Muscle layer of colon (tissue), 2 donors: ENCODE data around the gene ANKS1A.

Experiments used
- H3K27ac ChIP-seq: one replicate; pipeline ENCODE4 v1.7.0; 2013; ENCODE audit warnings: low read depth, mild to moderate bottlenecking, low read length, moderate library complexity
- H3K27me3 ChIP-seq, 2 donors: one replicate each; pipeline ENCODE4 v1.7.0; 2013; ENCODE audit warnings: low read length in 2 of 2, mild to moderate bottlenecking in 2 of 2; ENCODE audit not compliant: insufficient read depth in 2 of 2, control insufficient read depth in 1 of 2
- H3K36me3 ChIP-seq: one replicate; pipeline ENCODE4 v1.7.0; 2013; ENCODE audit warnings: mild to moderate bottlenecking, low read length; ENCODE audit not compliant: insufficient read depth
- H3K4me1 ChIP-seq: one replicate; pipeline ENCODE4 v1.7.0; 2013; ENCODE audit warnings: mild to moderate bottlenecking, low read length; ENCODE audit not compliant: insufficient read depth
- H3K4me3 ChIP-seq, 2 donors: one replicate each; pipeline ENCODE4 v1.7.0; 2013; ENCODE audit warnings: low read length in 2 of 2, low read depth in 1 of 2, mild to moderate bottlenecking in 1 of 2, moderate library complexity in 1 of 2
- H3K9ac ChIP-seq: one replicate; pipeline ENCODE4 v1.7.0; 2013; ENCODE audit warnings: low read length
- H3K9me3 ChIP-seq: one replicate; pipeline ENCODE4 v1.7.0; 2013; ENCODE audit warnings: mild to moderate bottlenecking, low read length
- donor health status: abdominal sarcoma.
- donor health status: Adenocarcinoma of cecum.

ANKS1A gene

DNA sequence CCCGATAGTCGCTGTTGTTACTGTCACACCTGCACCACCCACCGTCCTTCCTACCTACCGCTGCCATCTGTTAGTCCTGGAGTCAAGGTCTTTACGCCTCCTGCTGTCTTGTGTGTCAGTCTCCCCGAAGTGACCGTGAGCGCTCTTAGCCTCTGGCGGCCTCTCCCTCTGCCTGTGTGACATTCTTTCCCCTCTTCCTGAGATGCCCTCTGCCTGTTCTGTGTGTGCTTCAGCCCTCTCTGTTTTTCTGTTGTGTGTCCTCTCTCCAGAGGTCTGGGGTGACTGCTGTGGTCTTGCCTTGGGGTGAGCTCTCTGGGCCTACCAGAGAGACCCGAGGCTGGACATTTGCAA, 197.2 kb downstream of the ANKS1A start:
- Histone ChIP-seq H3K27me3 (no peaks in the 10 kb centered on the region), H3K4me3 (no peak overlapping the region), H3K4me1 (peaks cover 44% of the 10 kb centered on the region), H3K9ac (no peak overlapping the region), H3K36me3 (peaks cover 85% of the 10 kb centered on the region), H3K27ac (peak overlapping the region; percentile 49), H3K9me3 (no peaks in the 10 kb centered on the region)

DNA sequence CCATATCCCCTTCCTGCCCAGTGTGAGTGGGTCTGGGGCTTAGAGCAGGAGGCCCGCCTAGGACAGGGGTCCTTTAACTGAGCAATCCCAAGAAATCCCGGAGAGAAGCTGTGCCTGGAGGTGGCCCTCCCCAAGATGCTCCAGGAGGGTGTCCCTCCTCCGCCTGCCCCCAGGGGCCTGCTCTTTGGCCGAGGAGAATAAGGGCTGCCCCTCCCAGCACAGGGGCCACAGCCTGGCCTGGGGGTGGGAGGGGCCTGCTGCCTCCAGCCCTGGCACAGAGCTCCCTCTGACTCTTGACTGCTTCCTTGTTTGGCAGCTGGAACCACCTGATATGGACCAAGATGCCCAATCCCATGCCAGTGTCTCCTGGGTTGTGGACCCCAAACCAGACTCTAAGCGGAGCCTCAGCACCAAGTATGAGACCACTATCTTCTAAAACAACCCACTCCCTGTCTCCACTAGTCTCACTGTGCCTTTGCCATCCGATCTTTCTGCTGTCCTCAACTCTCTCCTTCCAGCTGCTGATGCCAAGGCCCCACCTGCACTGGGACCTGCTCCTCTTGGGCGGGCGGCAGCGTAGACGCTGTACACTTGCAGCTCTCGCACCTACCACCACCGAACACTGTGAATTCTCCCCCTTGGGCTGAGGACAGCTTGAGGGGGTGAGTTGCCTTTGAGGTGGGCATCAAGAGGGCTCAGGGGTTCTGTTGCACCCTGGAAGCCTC, 197.7 kb downstream of the ANKS1A start:
- Histone ChIP-seq H3K4me3 (no peak overlapping the region), H3K4me1 (peaks cover 45% of the 10 kb centered on the region), H3K27ac (peak overlapping the region; percentile 49), H3K36me3 (peaks cover 80% of the 10 kb centered on the region), H3K9ac (no peak overlapping the region), H3K9me3 (no peaks in the 10 kb centered on the region), H3K27me3 (no peaks in the 10 kb centered on the region)

DNA sequence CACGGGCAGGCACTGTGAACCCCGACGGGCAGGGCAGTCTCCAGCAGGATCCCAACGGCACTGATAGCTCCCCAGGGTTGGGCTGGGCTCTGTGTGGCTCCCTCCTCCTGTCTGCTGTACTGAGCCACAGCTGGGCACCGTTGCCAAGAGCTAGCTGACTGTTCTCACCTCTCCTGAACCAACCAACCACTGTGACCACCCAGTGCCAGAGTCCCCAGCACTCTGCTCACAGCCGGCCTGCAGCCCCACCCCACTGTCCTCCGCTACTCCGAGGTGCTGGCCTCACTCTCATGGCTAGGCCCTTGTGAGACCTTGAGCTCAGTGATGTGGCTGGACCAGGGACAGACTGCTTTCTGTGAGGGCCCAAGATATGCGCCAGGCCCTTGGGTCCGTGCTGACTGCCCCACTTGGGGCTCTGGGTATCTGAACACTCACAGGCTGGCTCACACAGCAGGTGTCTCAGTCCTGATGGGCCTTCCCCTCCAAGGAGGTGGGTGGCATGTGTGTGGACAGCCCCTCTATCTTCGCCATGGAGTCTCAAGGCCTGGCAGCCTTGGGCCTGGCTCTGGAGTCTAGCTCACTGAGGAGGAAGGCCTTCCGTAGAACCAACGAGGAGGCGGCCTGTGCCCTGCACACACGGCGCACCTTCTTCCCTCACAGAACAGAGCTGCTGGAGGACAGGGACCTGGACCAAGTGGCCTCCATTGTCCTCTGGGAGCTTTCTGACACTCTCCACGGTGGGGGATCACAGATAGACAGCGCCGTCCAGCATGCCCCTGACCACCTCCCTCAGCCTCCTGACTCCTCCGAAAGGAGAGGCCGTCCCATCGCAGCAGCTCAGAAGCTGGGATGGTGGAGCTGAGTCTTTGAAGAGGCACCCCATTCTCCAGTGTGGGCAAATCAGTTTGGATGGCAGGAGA, 198.6 kb downstream of the ANKS1A start:
- H3K4me1 ChIP-seq: peaks cover 52% of the 10 kb centered on the region
- H3K27ac ChIP-seq: no peak overlapping the region
- H3K9ac ChIP-seq: no peak overlapping the region
- peaks cover 72% of the 10 kb centered on the region for H3K36me3 ChIP-seq
- H3K4me3 ChIP-seq: no peak overlapping the region
- no peaks in the 10 kb centered on the region for H3K9me3 ChIP-seq
- no peaks in the 10 kb centered on the region for H3K27me3 ChIP-seq

DNA sequence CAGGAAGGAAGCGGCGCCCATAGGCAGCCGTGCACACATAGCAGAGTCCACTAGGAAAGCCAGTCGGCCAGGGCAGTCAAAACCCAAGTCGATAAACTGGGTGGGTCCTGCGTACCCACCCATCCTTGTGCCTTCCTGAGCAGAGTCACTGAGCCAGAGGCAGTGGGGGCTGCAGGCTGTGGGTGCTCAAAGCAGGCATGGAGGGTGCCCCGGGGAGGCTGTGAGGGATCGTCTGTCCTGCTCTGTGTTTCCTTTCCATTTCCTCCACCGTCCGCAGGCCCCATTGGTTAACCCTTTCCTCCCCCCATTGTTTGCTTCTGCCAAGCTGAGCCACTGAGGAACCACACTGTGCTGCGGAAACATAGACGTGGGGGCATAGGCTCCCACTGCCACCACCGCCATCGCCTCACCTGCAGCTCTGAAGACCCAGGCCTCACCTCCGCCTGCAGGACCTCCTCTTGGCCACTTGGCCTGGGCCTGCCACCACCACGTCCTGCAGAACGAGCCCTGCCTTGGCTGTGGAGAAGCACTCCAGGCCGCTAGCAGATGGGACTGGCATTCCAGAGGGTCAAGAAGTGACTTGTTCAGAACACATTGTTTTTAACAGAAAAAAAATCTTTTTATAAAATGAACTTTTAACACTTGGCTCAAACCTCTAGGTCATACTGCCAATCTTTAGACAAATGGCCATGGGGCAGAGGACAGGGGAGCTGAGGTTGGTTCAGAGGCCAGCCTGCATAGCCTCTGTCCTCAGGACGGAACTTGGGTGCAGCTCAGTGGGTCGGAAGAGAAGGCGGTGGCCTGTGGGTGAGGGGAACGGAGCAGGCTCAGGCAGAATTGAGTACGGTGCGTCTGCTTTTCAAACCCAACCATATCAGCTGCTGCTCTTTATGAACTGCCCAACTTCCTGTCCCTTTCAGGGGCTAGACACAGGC, 199.5 kb downstream of the ANKS1A start:
- H3K4me1 ChIP-seq: peaks cover 60% of the 10 kb centered on the region
- H3K36me3 ChIP-seq: peaks cover 63% of the 10 kb centered on the region
- peak overlapping the region; percentile 76 for H3K27ac ChIP-seq

DNA sequence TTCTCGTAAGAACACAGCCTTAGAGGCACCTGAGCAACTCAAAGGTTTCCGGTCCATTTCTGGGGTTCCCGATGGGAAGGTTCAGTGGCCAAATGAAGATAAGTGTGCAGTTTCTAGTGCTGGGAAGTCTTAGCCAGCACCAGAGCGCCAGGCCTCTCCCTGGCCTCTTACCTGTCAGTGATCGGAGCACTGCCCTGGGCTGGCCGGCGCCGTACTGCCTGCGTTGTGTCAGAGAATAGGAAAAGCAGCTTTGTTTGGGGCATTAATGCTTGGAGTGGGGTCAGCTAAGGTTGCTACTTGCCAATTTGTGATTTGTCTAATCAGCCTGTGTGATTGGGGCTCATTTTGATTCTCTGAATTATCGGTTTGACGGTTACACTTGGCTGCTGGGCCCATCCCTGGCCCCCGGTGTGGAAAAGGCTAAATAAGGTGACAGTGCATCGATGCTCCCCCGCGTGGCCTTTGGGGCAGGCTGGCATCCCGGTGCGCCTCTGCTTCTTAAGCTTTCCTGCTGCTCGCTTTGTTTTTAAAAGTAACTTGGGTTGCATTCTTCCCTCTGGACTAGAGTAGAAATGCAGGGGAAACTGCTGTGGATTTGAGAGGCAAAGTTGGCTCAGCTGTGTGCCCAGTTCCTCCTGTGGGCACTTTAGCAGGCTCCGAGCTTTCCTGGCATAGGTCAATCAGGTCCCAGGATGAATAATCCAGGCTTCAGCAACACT, 200.3 kb downstream of the ANKS1A start:
- peaks cover 54% of the 10 kb centered on the region for H3K36me3 ChIP-seq
- no peak overlapping the region for H3K9ac ChIP-seq
- H3K4me3 ChIP-seq: no peak overlapping the region
- H3K4me1 ChIP-seq: peaks cover 57% of the 10 kb centered on the region
- H3K27me3 ChIP-seq: no peaks in the 10 kb centered on the region
- peak overlapping the region; percentile 76 for H3K27ac ChIP-seq
- no peaks in the 10 kb centered on the region for H3K9me3 ChIP-seq

More for the DNA sequence above, 199.5 kb downstream of the ANKS1A start:
- Histone ChIP-seq H3K9ac (no peak overlapping the region), H3K4me3 (no peak overlapping the region), H3K9me3 (no peaks in the 10 kb centered on the region), H3K27me3 (no peaks in the 10 kb centered on the region)

DNA sequence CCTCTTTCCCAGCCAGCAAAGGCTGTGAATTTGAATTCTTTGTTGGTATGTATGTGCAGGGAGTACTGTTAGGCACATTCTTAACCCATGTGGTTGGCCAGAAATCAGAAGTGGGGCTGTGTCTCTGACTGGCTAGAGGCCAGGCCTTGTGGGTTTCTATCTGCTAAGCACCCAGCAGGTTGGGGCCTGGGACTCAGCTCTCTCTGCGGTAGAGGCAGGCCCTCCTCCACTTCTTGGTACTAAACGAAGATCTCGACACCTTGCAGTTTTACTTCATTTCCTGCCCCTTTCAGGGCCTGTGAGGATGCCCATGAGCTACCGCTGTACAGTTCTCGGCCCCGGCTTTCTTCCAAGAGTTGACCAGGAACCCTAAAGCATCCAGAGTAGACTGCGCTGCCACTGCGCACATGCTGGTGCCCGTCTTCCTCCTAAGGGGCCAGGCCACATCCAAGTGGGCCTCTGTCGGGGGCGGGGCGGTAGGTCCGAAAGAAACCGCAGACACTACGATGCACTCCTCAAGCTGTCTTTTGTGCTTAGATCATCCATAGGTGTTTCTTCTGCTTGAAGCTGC, 201.0 kb downstream of the ANKS1A start:
- no peak overlapping the region for H3K4me3 ChIP-seq
- peak overlapping the region; percentile 76 for H3K27ac ChIP-seq
- peaks cover 57% of the 10 kb centered on the region for H3K4me1 ChIP-seq
- H3K36me3 ChIP-seq: peaks cover 48% of the 10 kb centered on the region
- H3K9me3 ChIP-seq: no peaks in the 10 kb centered on the region
- H3K27me3 ChIP-seq: no peaks in the 10 kb centered on the region
- no peak overlapping the region for H3K9ac ChIP-seq

DNA sequence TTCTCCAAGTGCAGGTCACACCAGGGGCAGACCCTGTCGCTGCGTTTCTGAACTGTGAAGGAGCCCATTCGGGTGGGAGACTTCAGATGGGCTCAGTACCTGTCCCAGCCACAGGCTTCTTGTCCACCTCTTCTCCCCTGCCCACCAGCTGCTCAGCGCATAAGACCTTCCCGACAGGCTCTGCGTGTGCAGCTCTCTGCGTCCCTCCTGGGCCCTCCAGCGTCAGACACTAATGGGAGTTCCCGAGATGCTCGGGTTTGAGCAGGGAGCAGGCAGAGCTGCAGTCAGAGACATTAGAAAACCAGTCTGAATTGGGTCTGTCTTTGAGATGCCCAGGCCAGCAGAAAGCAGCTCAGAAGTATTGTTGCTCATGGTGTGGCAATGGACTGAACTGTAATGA, 201.7 kb downstream of the ANKS1A start:
- Histone ChIP-seq H3K9ac (no peak overlapping the region), H3K27me3 (no peaks in the 10 kb centered on the region), H3K9me3 (no peaks in the 10 kb centered on the region), H3K4me1 (peaks cover 63% of the 10 kb centered on the region), H3K4me3 (no peak overlapping the region), H3K36me3 (peaks cover 41% of the 10 kb centered on the region), H3K27ac (peak overlapping the region; percentile 76)

DNA sequence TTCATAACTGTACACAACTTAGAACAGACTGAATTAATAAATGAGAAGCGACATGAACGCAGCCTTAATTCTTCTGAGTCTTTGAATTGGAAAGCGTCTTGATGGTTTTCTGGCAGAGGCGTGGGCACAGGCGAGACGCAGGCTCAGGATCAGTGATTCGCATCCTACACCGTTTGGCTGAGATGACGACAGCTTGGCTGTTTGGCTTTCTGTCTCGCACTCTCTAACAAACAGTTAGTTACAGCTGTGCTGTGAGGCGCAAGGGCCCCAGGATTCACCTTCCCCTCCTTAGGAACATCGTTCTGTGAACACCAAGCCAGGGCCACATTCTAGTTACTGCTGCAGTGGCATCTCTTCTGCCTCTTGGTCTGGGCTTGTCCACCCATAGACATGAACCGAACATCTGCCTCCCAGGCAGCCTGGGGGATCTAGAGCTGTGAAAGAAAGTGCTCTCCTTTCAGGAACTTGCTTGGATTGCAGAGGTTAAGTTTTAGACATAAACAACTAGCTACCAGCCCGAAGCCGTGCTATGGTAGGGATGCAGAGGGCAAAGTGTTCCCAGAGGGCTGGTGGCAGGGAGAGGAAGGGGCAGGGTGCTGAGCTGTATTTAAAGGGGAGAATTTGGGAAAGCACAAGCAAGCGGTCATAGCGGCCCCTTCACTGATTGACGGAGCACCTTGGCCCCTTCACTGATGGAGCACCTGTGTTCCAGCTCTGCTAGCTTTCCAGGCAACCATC, 202.5 kb downstream of the ANKS1A start:
- Histone ChIP-seq H3K27ac (peak overlapping the region; percentile 76), H3K4me1 (peaks cover 70% of the 10 kb centered on the region), H3K4me3 (no peak overlapping the region), H3K9me3 (no peaks in the 10 kb centered on the region), H3K27me3 (no peaks in the 10 kb centered on the region), H3K9ac (peak overlapping the region; percentile 12), H3K36me3 (peaks cover 33% of the 10 kb centered on the region)

DNA sequence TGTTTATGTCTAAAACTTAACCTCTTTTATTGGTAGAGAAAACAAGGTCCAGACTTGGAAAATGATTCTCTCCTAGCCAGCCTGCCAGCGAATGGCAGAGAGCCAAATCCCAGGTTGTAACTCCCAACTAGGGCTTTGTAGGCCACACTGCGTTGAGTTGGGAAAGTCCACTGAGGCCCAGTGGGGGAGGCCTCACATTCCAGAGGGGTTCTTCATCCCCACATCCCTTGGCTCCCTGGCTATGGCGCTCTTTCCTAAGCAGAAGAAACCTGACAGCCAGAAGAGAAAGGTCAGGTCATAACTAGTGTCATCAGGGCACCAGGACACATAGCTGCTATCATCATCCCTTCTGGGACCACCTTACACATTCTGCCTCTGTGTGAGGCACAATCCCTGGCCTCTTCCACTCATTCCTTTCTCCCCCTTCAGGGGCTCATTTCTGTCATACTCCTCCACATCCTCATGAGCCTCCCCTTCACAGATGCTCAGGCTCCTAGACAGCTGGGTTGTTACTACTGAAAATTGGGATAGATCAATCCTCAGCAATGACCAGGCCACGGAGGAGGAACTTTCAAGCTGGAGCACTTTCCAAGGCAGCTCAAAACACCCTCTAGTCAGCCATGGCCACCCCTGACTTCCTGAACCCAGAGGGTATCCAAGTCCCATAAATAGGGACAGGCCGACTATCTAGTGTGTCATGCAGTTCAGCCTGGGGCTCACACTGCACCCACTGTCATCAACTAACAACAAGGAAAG, 203.5 kb downstream of the ANKS1A start:
- no peaks in the 10 kb centered on the region for H3K27me3 ChIP-seq
- peak overlapping the region; percentile 76 for H3K27ac ChIP-seq
- peaks cover 81% of the 10 kb centered on the region for H3K4me1 ChIP-seq
- no peak overlapping the region for H3K9ac ChIP-seq
- H3K36me3 ChIP-seq: peaks cover 23% of the 10 kb centered on the region
- no peaks in the 10 kb centered on the region for H3K9me3 ChIP-seq
- no peak overlapping the region for H3K4me3 ChIP-seq
